ENCODE data around the gene KREMEN2. TPM values are rescaled to one million over a fixed set of nuclear protein-coding genes. Genes with fewer than 3 reads are reported as not detected.
A peak's percentile ranks its signal among the peaks of the same experiment; 100 is the strongest.
"Not testable (repeated sequence)": the region's sequence is repeated elsewhere in the genome, so short reads cannot be mapped to it uniquely, and the experiment has no call there.

The KREMEN2 gene
- total RNA-seq, 1 donor from 2014 or later: not detected

- Mint-ChIP-seq H3K36me3 (ENCODE audit: low read depth, unreplicated experiment) (peaks cover 20% of the 10 kb centered on the region), H3K4me3 (ENCODE audit: unreplicated experiment) (no peak overlapping the region), H3K9me3 (ENCODE audit: unreplicated experiment) (no peaks in the 10 kb centered on the region), H3K27me3 (ENCODE audit: unreplicated experiment) (peaks cover 8% of the 10 kb centered on the region), H3K4me1 (ENCODE audit: unreplicated experiment) (peaks cover 11% of the 10 kb centered on the region), H3K27ac (ENCODE audit: unreplicated experiment) (no peak overlapping the region)
- DNase-seq (ENCODE audit: low spot score): peak; percentile 54
- TF ChIP-seq CTCF (IDR thresholded peaks at IDR 0.05; ENCODE audit: unreplicated experiment): no peak
Measured at GRCh38 chr16:2924901-2925755, 38.9 kb upstream of the KREMEN2 start.

GRCh38 chr16:2925951-2926649 lies 38.0 kb upstream of the KREMEN2 start:
- Mint-ChIP-seq H3K27me3 (ENCODE audit: unreplicated experiment) (peaks cover 11% of the 10 kb centered on the region), H3K4me3 (ENCODE audit: unreplicated experiment) (peak overlapping the region; percentile 10), H3K36me3 (ENCODE audit: low read depth, unreplicated experiment) (peaks cover 20% of the 10 kb centered on the region), H3K4me1 (ENCODE audit: unreplicated experiment) (peaks cover 11% of the 10 kb centered on the region), H3K27ac (ENCODE audit: unreplicated experiment) (no peak overlapping the region), H3K9me3 (ENCODE audit: unreplicated experiment) (no peaks in the 10 kb centered on the region)
- TF ChIP-seq CTCF (IDR thresholded peaks at IDR 0.05; ENCODE audit: unreplicated experiment): no peak
- no peak for DNase-seq (ENCODE audit: low spot score)

- Mint-ChIP-seq H3K4me1 (ENCODE audit: unreplicated experiment) (peaks cover 11% of the 10 kb centered on the region), H3K4me3 (ENCODE audit: unreplicated experiment) (no peak overlapping the region), H3K9me3 (ENCODE audit: unreplicated experiment) (no peaks in the 10 kb centered on the region), H3K27me3 (ENCODE audit: unreplicated experiment) (peaks cover 11% of the 10 kb centered on the region), H3K27ac (ENCODE audit: unreplicated experiment) (no peak overlapping the region), H3K36me3 (ENCODE audit: low read depth, unreplicated experiment) (peaks cover 20% of the 10 kb centered on the region)
- TF ChIP-seq CTCF (IDR thresholded peaks at IDR 0.05; ENCODE audit: unreplicated experiment): no peak
- no peak for DNase-seq (ENCODE audit: low spot score)
Measured at GRCh38 chr16:2926650-2926999, 37.5 kb upstream of the KREMEN2 start.

GRCh38 chr16:2927010-2927646 lies 36.9 kb upstream of the KREMEN2 start:
- peak; percentile 80 for DNase-seq (ENCODE audit: low spot score)
- Mint-ChIP-seq H3K9me3 (ENCODE audit: unreplicated experiment) (no peaks in the 10 kb centered on the region), H3K36me3 (ENCODE audit: low read depth, unreplicated experiment) (peaks cover 20% of the 10 kb centered on the region), H3K27me3 (ENCODE audit: unreplicated experiment) (peaks cover 11% of the 10 kb centered on the region), H3K4me3 (ENCODE audit: unreplicated experiment) (no peak overlapping the region), H3K27ac (ENCODE audit: unreplicated experiment) (no peak overlapping the region), H3K4me1 (ENCODE audit: unreplicated experiment) (peaks cover 11% of the 10 kb centered on the region)
- TF ChIP-seq CTCF (IDR thresholded peaks at IDR 0.05; ENCODE audit: unreplicated experiment): peak; percentile 98

- H3K27me3 Mint-ChIP-seq (ENCODE audit: unreplicated experiment): peaks cover 11% of the 10 kb centered on the region
- H3K4me1 Mint-ChIP-seq (ENCODE audit: unreplicated experiment): peaks cover 11% of the 10 kb centered on the region
- not testable (repeated sequence) for H3K27ac Mint-ChIP-seq (ENCODE audit: unreplicated experiment); DNase-seq (ENCODE audit: low spot score); H3K4me3 Mint-ChIP-seq (ENCODE audit: unreplicated experiment); H3K9me3 Mint-ChIP-seq (ENCODE audit: unreplicated experiment)
- peaks cover 24% of the 10 kb centered on the region for H3K36me3 Mint-ChIP-seq (ENCODE audit: low read depth, unreplicated experiment)
Measured at GRCh38 chr16:2928151-2928550, 35.9 kb upstream of the KREMEN2 start.

All from endothelial cell (in vitro differentiated cells).